HepG2 (cell line): Measurements from ENCODE around the gene PDGFA. TPM values are rescaled to one million over a fixed set of nuclear protein-coding genes. Genes with fewer than 3 reads are reported as not detected.

Experiments
- BORCS8-MEF2B ChIP-seq: sonication (generic); formaldehyde crosslinking; IDR thresholded peaks from 2 replicates; pipeline ENCODE4 v1.8.0; 2022; ENCODE audit warnings: mild to moderate bottlenecking, missing genetic modification reagents
- HMG20A ChIP-seq: IDR thresholded peaks from 2 replicates; pipeline ENCODE4 v1.6.1; 2016; ENCODE audit warnings: borderline replicate concordance
- HNF4G ChIP-seq, 2 experiments: sonication (generic) in 1 of 2; formaldehyde crosslinking in 1 of 2; IDR thresholded peaks; 2 replicates each; pipeline versions ENCODE4 v1.4.0 to v1.6.1; 2011 to 2020; ENCODE audit warnings: borderline replicate concordance in 2 of 2, low read depth in 2 of 2, mild to moderate bottlenecking in 2 of 2, low read length in 1 of 2, missing genetic modification reagents in 1 of 2, moderate library complexity in 1 of 2
- HNRNPK ChIP-seq: fragments of 200-400 bp; formaldehyde crosslinking; IDR thresholded peaks from 2 replicates; pipeline ENCODE4 v1.6.1; 2018; ENCODE audit warnings: low read length, low read depth, moderate library complexity, mild to moderate bottlenecking; ENCODE audit not compliant: poor library complexity, severe bottlenecking
- LCORL ChIP-seq, 2 experiments: fragments of 450-650 bp in 1 of 2; sonication (generic) in 1 of 2; formaldehyde crosslinking in 1 of 2; IDR thresholded peaks; 2 replicates each; pipeline versions ENCODE4 v1.5.0 to v1.6.1; 2017 to 2020; ENCODE audit warnings: antibody characterized with exemption in 1 of 2, missing genetic modification reagents in 1 of 2
- MYC ChIP-seq: sonication (generic); formaldehyde crosslinking; IDR thresholded peaks from 2 replicates; pipeline ENCODE4 v1.9.0; 2021; ENCODE audit warnings: missing genetic modification reagents, borderline replicate concordance
- RFX5 ChIP-seq: IDR thresholded peaks from 2 replicates; pipeline ENCODE4 v1.6.1; 2011; ENCODE audit warnings: low read depth, low read length, improper control_type of control experiment
- SOX5 ChIP-seq: IDR thresholded peaks from 2 replicates; pipeline ENCODE4 v1.6.1; 2016; ENCODE audit warnings: borderline replicate concordance
- SSRP1 ChIP-seq: IDR thresholded peaks from 2 replicates; pipeline ENCODE4 v1.6.1; 2016; ENCODE audit warnings: control low read depth
- STAG1 ChIP-seq: sonication (generic); formaldehyde crosslinking; IDR thresholded peaks from 2 replicates; pipeline ENCODE4 v1.4.0; 2020; ENCODE audit warnings: missing genetic modification reagents
- ZFP1 ChIP-seq: IDR thresholded peaks from 2 replicates; pipeline ENCODE4 v1.6.1; 2016
- ZNF225 ChIP-seq: sonication (generic); formaldehyde crosslinking; IDR thresholded peaks from 2 replicates; pipeline ENCODE4 v1.4.0; 2020; ENCODE audit warnings: mild to moderate bottlenecking, missing genetic modification reagents
- ZNF232 ChIP-seq: sonication (generic); formaldehyde crosslinking; IDR thresholded peaks from 2 replicates; pipeline ENCODE4 v1.4.0; 2020; ENCODE audit warnings: missing genetic modification reagents, borderline replicate concordance
- ZNF563 ChIP-seq: sonication (generic); formaldehyde crosslinking; IDR thresholded peaks from 2 replicates; pipeline ENCODE4 v1.8.0; 2022; ENCODE audit warnings: mild to moderate bottlenecking, moderate library complexity, missing genetic modification reagents
- ZNF564 ChIP-seq: sonication (generic); formaldehyde crosslinking; IDR thresholded peaks from 2 replicates; pipeline ENCODE4 v1.8.1; 2023; ENCODE audit warnings: mild to moderate bottlenecking, missing genetic modification reagents
- ZNF7 ChIP-seq: IDR thresholded peaks from 2 replicates; pipeline ENCODE4 v1.6.1; 2016; ENCODE audit warnings: missing biosample characterization, missing genetic modification reagents
- ZNF747 ChIP-seq: sonication (generic); formaldehyde crosslinking; IDR thresholded peaks from 2 replicates; pipeline ENCODE4 v1.8.1; 2023; ENCODE audit warnings: missing genetic modification reagents, mild to moderate bottlenecking, borderline replicate concordance
- ZSCAN12 ChIP-seq: sonication (generic); formaldehyde crosslinking; IDR thresholded peaks from 2 replicates; pipeline ENCODE4 v1.9.0; 2021; ENCODE audit warnings: mild to moderate bottlenecking, missing genetic modification reagents
- ZSCAN25 ChIP-seq: sonication (generic); formaldehyde crosslinking; IDR thresholded peaks from 2 replicates; pipeline ENCODE4 v1.8.0; 2022; ENCODE audit warnings: mild to moderate bottlenecking, missing genetic modification reagents
- polyA plus RNA-seq, 8 experiments: library from polyadenylated mRNA; depleted of rRNA in 3 of 8; stranded (reverse) in 7 of 8; unstranded in 1 of 8; fragments of >200 nt; fragmentation: Illumina TruSeq in 4 of 8; extraction: Trizol in 4 of 8; gene quantifications; 2 replicates each; pipeline versions ENCODE4 v1.2.1 to v1.2.3, GENCODE V29; 2011 to 2016; ENCODE audit warnings: low read depth in 4 of 8, missing spikeins in 1 of 8, mixed read lengths in 1 of 8; ENCODE audit not compliant: insufficient read depth in 1 of 8
- total RNA-seq, 5 experiments: library from RNA; depleted of rRNA; stranded (reverse); fragments of >200 nt; fragmentation: Illumina TruSeq; extraction: Trizol; gene quantifications; 2 replicates each; pipeline ENCODE4 v1.2.3, GENCODE V29; 2016; ENCODE audit warnings: low read depth in 1 of 5
- TF ChIP-seq, protein P1 (sequence below): sonication (generic); formaldehyde crosslinking; IDR thresholded peaks from 2 replicates; pipeline ENCODE4 v1.5.0; 2020; ENCODE audit warnings: mild to moderate bottlenecking, missing genetic modification reagents, borderline replicate concordance
- TF ChIP-seq, protein P2 (sequence below): sonication (generic); formaldehyde crosslinking; IDR thresholded peaks from 2 replicates; pipeline ENCODE4 v1.8.0; 2022; ENCODE audit warnings: mild to moderate bottlenecking, missing genetic modification reagents
- TF ChIP-seq, protein P3 (sequence below): sonication (generic); formaldehyde crosslinking; IDR thresholded peaks from 2 replicates; pipeline ENCODE4 v1.8.1; 2022; ENCODE audit warnings: low read depth, mild to moderate bottlenecking, missing genetic modification reagents

The PDGFA gene
- total and polyA plus RNA-seq, 2 of the 13 experiments (the other 11 are each of a cell fraction or from before 2014, with no cell fraction given) = 1.5 to 3.4 TPM

DNA sequence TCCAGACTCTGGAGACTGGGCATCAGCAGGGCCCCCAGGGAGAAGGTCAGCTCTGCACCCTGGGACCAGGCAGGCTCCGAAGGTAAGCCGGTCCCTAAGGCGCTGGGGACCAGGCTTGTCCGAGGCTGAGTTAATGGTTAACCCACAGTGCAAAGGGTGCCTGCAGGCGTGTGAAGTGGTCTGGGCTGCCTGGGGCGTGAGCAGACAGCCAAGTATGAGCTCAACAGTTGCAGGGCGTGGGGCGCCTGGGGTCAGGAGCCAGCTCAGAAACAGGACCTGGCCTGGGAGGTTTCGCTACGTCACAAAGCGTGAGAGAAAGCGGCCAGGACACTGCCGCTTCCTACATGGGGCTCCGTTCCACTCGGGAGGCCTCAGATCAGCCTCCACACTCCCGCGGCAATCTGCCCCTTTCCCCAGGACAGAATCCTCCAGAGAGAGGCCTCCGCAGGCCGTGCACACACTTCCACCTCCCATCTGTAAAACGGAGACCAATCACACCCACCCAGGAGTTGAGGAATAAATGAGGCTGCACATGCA, 16.0 kb downstream of the PDGFA start (continued):
- TF ChIP-seq, protein P1, sequence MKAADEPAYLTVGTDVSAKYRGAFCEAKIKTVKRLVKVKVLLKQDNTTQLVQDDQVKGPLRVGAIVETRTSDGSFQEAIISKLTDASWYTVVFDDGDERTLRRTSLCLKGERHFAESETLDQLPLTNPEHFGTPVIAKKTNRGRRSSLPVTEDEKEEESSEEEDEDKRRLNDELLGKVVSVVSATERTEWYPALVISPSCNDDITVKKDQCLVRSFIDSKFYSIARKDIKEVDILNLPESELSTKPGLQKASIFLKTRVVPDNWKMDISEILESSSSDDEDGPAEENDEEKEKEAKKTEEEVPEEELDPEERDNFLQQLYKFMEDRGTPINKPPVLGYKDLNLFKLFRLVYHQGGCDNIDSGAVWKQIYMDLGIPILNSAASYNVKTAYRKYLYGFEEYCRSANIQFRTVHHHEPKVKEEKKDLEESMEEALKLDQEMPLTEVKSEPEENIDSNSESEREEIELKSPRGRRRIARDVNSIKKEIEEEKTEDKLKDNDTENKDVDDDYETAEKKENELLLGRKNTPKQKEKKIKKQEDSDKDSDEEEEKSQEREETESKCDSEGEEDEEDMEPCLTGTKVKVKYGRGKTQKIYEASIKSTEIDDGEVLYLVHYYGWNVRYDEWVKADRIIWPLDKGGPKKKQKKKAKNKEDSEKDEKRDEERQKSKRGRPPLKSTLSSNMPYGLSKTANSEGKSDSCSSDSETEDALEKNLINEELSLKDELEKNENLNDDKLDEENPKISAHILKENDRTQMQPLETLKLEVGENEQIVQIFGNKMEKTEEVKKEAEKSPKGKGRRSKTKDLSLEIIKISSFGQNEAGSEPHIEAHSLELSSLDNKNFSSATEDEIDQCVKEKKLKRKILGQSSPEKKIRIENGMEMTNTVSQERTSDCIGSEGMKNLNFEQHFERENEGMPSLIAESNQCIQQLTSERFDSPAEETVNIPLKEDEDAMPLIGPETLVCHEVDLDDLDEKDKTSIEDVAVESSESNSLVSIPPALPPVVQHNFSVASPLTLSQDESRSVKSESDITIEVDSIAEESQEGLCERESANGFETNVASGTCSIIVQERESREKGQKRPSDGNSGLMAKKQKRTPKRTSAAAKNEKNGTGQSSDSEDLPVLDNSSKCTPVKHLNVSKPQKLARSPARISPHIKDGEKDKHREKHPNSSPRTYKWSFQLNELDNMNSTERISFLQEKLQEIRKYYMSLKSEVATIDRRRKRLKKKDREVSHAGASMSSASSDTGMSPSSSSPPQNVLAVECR (CRISPR knock-in tag) = peak; percentile 53; the same call in 1 of the 2 replicates
- peak; percentile 52; the same call in 1 of the 2 replicates for TF ChIP-seq ZNF747
- TF ChIP-seq SSRP1 (CRISPR knock-in tag) = 0 out of 2 replicates have a peak, but pooled peaks have one; percentile 36
- TF ChIP-seq RFX5 = peak; percentile 37; the same call in 1 of the 2 replicates
- no peak for TF ChIP-seq ZNF563 (CRISPR knock-in tag)
- TF ChIP-seq STAG1 (CRISPR knock-in tag) = peak; percentile 47
- TF ChIP-seq ZNF232 (CRISPR knock-in tag) = peak; percentile 56; the same call in 1 of the 2 replicates
- TF ChIP-seq ZSCAN25 = peak; percentile 28; the same call in 1 of the 2 replicates
- no peak for TF ChIP-seq LCORL (IDR thresholded peaks at IDR 0.05)
- TF ChIP-seq LCORL (CRISPR knock-in tag; IDR thresholded peaks at IDR 0.05) = peak; percentile 83; the same call in 1 of the 2 replicates
- TF ChIP-seq HMG20A (CRISPR knock-in tag) = peak; percentile 82; the same call in 1 of the 2 replicates
- peak; percentile 92 for TF ChIP-seq HNF4G (IDR thresholded peaks at IDR 0.05; ENCODE audit: borderline replicate concordance, low read depth, low read length)
- peak; percentile 91 for TF ChIP-seq HNF4G (CRISPR knock-in tag; IDR thresholded peaks at IDR 0.05; ENCODE audit: borderline replicate concordance, low read depth)
- TF ChIP-seq, protein P2, sequence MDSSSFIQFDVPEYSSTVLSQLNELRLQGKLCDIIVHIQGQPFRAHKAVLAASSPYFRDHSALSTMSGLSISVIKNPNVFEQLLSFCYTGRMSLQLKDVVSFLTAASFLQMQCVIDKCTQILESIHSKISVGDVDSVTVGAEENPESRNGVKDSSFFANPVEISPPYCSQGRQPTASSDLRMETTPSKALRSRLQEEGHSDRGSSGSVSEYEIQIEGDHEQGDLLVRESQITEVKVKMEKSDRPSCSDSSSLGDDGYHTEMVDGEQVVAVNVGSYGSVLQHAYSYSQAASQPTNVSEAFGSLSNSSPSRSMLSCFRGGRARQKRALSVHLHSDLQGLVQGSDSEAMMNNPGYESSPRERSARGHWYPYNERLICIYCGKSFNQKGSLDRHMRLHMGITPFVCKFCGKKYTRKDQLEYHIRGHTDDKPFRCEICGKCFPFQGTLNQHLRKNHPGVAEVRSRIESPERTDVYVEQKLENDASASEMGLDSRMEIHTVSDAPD = peak; percentile 65
- TF ChIP-seq ZNF225 = no peak
- TF ChIP-seq, protein P3, sequence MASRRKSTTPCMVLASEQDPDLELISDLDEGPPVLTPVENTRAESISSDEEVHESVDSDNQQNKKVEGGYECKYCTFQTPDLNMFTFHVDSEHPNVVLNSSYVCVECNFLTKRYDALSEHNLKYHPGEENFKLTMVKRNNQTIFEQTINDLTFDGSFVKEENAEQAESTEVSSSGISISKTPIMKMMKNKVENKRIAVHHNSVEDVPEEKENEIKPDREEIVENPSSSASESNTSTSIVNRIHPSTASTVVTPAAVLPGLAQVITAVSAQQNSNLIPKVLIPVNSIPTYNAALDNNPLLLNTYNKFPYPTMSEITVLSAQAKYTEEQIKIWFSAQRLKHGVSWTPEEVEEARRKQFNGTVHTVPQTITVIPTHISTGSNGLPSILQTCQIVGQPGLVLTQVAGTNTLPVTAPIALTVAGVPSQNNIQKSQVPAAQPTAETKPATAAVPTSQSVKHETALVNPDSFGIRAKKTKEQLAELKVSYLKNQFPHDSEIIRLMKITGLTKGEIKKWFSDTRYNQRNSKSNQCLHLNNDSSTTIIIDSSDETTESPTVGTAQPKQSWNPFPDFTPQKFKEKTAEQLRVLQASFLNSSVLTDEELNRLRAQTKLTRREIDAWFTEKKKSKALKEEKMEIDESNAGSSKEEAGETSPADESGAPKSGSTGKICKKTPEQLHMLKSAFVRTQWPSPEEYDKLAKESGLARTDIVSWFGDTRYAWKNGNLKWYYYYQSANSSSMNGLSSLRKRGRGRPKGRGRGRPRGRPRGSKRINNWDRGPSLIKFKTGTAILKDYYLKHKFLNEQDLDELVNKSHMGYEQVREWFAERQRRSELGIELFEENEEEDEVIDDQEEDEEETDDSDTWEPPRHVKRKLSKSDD = peak; percentile 91
- peak; percentile 84; the same call in 1 of the 2 replicates for TF ChIP-seq MYC
- TF ChIP-seq HNRNPK = no peak
- TF ChIP-seq ZFP1 (CRISPR knock-in tag) = 0 out of 2 replicates have a peak, but pooled peaks have one; percentile 41
- TF ChIP-seq ZNF564 (CRISPR knock-in tag) = peak; percentile 75; the same call in 1 of the 2 replicates
- TF ChIP-seq ZSCAN12 (CRISPR knock-in tag) = no peak
- no peak for TF ChIP-seq ZNF7
- TF ChIP-seq BORCS8-MEF2B (CRISPR knock-in tag) = peak; percentile 77; the same call in 1 of the 2 replicates
- TF ChIP-seq SOX5 (CRISPR knock-in tag) = peak; percentile 87; the same call in 1 of the 2 replicates
